CD4-positive, CD25-positive, alpha-beta regulatory T cell (primary cell): Measurements from ENCODE around the gene PHC3. TPM values are rescaled to one million over a fixed set of nuclear protein-coding genes. Genes with fewer than 3 reads are reported as not detected.

Experiments
- ATAC-seq, 2 donors: fragments of 150-1000 bp; cut with Tn5 transposase; one replicate each; pipeline ENCODE4 v1.10.0; 2021; ENCODE audit warnings: low read depth in 2 of 2, moderate number of reproducible peaks in 2 of 2, moderate library complexity in 1 of 2
- DNase-seq, 3 donors: peaks; one replicate each; pipeline versions ENCODE4 v3.0.0 to v3.0.0-alpha.2; 2012 to 2022; ENCODE audit warnings: mixed read lengths in 1 of 3
- H3K27ac ChIP-seq: one replicate; pipeline ENCODE4 v1.7.0; 2013; ENCODE audit warnings: mild to moderate bottlenecking, low read length; ENCODE audit not compliant: insufficient read depth, poor library complexity, severe bottlenecking
- H3K27me3 ChIP-seq: one replicate; pipeline ENCODE4 v1.7.0; 2013; ENCODE audit warnings: low read length; ENCODE audit not compliant: control insufficient read depth, insufficient read depth
- H3K36me3 ChIP-seq: one replicate; pipeline ENCODE4 v1.7.0; 2013; ENCODE audit warnings: mild to moderate bottlenecking, low read length, moderate library complexity; ENCODE audit not compliant: control insufficient read depth, insufficient read depth
- H3K4me1 ChIP-seq: 2 replicates; pipeline ENCODE4 v1.7.0; 2013; ENCODE audit warnings: mild to moderate bottlenecking, low read length; ENCODE audit not compliant: insufficient read depth, control insufficient read depth, poor library complexity, severe bottlenecking
- H3K4me3 ChIP-seq: one replicate; pipeline ENCODE4 v1.7.0; 2013; ENCODE audit warnings: low read depth, mild to moderate bottlenecking, low read length, moderate library complexity
- H3K9me3 ChIP-seq, 2 experiments: 1 replicate in 1 of 2; 2 replicates in 1 of 2; pipeline ENCODE4 v1.7.0; 2013; ENCODE audit warnings: low read length in 2 of 2, mild to moderate bottlenecking in 1 of 2, moderate library complexity in 1 of 2; ENCODE audit not compliant: control insufficient read depth in 2 of 2
- H3K27ac Mint-ChIP-seq, 3 donors: one replicate each; pipeline ENCODE4 v1.8.0; 2020 to 2022; ENCODE audit warnings: mild to moderate bottlenecking in 3 of 3, mixed read lengths in 3 of 3, moderate library complexity in 2 of 3
- H3K27me3 Mint-ChIP-seq: one replicate; pipeline ENCODE4 v1.8.0; 2022; ENCODE audit warnings: mild to moderate bottlenecking, mixed read lengths
- H3K36me3 Mint-ChIP-seq: one replicate; pipeline ENCODE4 v1.8.0; 2020; ENCODE audit warnings: mixed read lengths
- H3K4me1 Mint-ChIP-seq, 4 donors: one replicate each; pipeline ENCODE4 v1.8.0; 2020 to 2022; ENCODE audit warnings: mixed read lengths in 4 of 4, mild to moderate bottlenecking in 1 of 4
- H3K4me3 Mint-ChIP-seq, 4 donors: one replicate each; pipeline ENCODE4 v1.8.0; 2020 to 2022; ENCODE audit warnings: mild to moderate bottlenecking in 4 of 4, mixed read lengths in 4 of 4, moderate library complexity in 3 of 4
- H3K9me3 Mint-ChIP-seq, 7 donors: one replicate each; pipeline ENCODE4 v1.8.0; 2020 to 2022; ENCODE audit warnings: mixed read lengths in 7 of 7, mild to moderate bottlenecking in 3 of 7, moderate library complexity in 2 of 7
- polyA plus RNA-seq, 4 donors: library from polyadenylated mRNA; unstranded; fragments of 300-500 nt; fragmentation: Illumina TruSeq; gene quantifications; one replicate each; pipeline ENCODE4 v1.2.3, GENCODE V29; 2021
- total RNA-seq: library from RNA; stranded (reverse); gene quantifications from one replicate; pipeline ENCODE4 v1.2.3, GENCODE V29; 2022

Gene PHC3
- total and polyA plus RNA-seq, 5 donors from 2014 or later, result 38.5 to 177 (median 42.7) TPM

GRCh38 chr3:170179432-170179831, 2.1 kb downstream of the PHC3 start:
- ATAC-seq, result no peak
- peak overlapping the region; percentile 97 to 99 (median 98) for H3K4me3 Mint-ChIP-seq
- peaks cover 34% of the 10 kb centered on the region for H3K36me3 ChIP-seq
- H3K4me1 ChIP-seq, result peaks cover 60% of the 10 kb centered on the region
- H3K27me3 Mint-ChIP-seq, result peaks cover 4% of the 10 kb centered on the region
- H3K27ac ChIP-seq, result peak overlapping the region; percentile 98
- H3K36me3 Mint-ChIP-seq, result peaks cover 31% of the 10 kb centered on the region
- DNase-seq, result peak in 1 of 3 donors; percentile 11
- H3K27ac Mint-ChIP-seq, result peak overlapping the region; percentile 98 to 100 (median 99)
- H3K4me1 Mint-ChIP-seq, result peaks cover 25 to 52% (median 39%) of the 10 kb centered on the region in 4 donors
- H3K27me3 ChIP-seq, result no peaks in the 10 kb centered on the region
- peak overlapping the region; percentile 96 for H3K4me3 ChIP-seq
- H3K9me3 ChIP-seq, result no peaks in the 10 kb centered on the region
- peaks cover 0 to 2% (median 0%) of the 10 kb centered on the region in 7 donors for H3K9me3 Mint-ChIP-seq

- Mint-ChIP-seq H3K27me3 (peaks cover 4% of the 10 kb centered on the region), H3K4me1 (peaks cover 27 to 54% (median 43%) of the 10 kb centered on the region in 4 donors), H3K9me3 (peaks cover 0 to 2% (median 0%) of the 10 kb centered on the region in 7 donors), H3K27ac (peak overlapping the region; percentile 44 to 76 (median 67)), H3K36me3 (peaks cover 33% of the 10 kb centered on the region), H3K4me3 (peak overlapping the region; percentile 79 to 99 (median 91))
- H3K27ac ChIP-seq, result peak overlapping the region; percentile 98
- H3K4me1 ChIP-seq, result peaks cover 67% of the 10 kb centered on the region
- peak; percentile 67 to 68 for ATAC-seq
- no peaks in the 10 kb centered on the region for H3K9me3 ChIP-seq
- H3K36me3 ChIP-seq, result peaks cover 40% of the 10 kb centered on the region
- DNase-seq, result peak; percentile 34 to 86 (median 71)
- H3K4me3 ChIP-seq, result peak overlapping the region; percentile 96
- no peaks in the 10 kb centered on the region for H3K27me3 ChIP-seq
Observed at GRCh38 chr3:170178651-170179050, 2.9 kb downstream of the PHC3 start.

GRCh38 chr3:170171563-170171962, 10.0 kb downstream of the PHC3 start:
- Mint-ChIP-seq H3K4me1 (peaks cover 33 to 75% (median 61%) of the 10 kb centered on the region in 4 donors), H3K27ac (peak overlapping the region; percentile 39 to 85 (median 83)), H3K4me3 (peak overlapping the region; percentile 44 to 85 (median 64)), H3K9me3 (peaks cover 0 to 2% (median 0%) of the 10 kb centered on the region in 7 donors), H3K27me3 (no peaks in the 10 kb centered on the region), H3K36me3 (peaks cover 50% of the 10 kb centered on the region)
- Histone ChIP-seq H3K27me3 (no peaks in the 10 kb centered on the region), H3K4me1 (peaks cover 50% of the 10 kb centered on the region), H3K9me3 (no peaks in the 10 kb centered on the region), H3K4me3 (peak overlapping the region; percentile 69), H3K36me3 (peaks cover 88% of the 10 kb centered on the region), H3K27ac (peak overlapping the region; percentile 59)
- ATAC-seq (peak in 1 of 2 donors; percentile 37), DNase-seq (peak in 1 of 3 donors; percentile 65)

- no peaks in the 10 kb centered on the region for H3K27me3 ChIP-seq
- Mint-ChIP-seq H3K27ac (peak overlapping the region; percentile 38 to 91 (median 80)), H3K27me3 (no peaks in the 10 kb centered on the region), H3K9me3 (peaks cover 0 to 2% (median 0%) of the 10 kb centered on the region in 7 donors), H3K36me3 (peaks cover 53% of the 10 kb centered on the region), H3K4me1 (peaks cover 44 to 83% (median 63%) of the 10 kb centered on the region in 4 donors), H3K4me3 (peak overlapping the region; percentile 13 to 55 (median 42))
- H3K36me3 ChIP-seq, result peaks cover 81% of the 10 kb centered on the region
- H3K9me3 ChIP-seq, result no peaks in the 10 kb centered on the region
- DNase-seq (no peak), ATAC-seq (no peak)
- peaks cover 44% of the 10 kb centered on the region for H3K4me1 ChIP-seq
- H3K4me3 ChIP-seq, result peak overlapping the region; percentile 41
- H3K27ac ChIP-seq, result no peak overlapping the region
Observed at GRCh38 chr3:170164717-170165116, 16.8 kb downstream of the PHC3 start.

GRCh38 chr3:170163956-170164645, 17.4 kb downstream of the PHC3 start:
- Histone ChIP-seq H3K9me3 (no peaks in the 10 kb centered on the region), H3K36me3 (peaks cover 75% of the 10 kb centered on the region), H3K4me1 (peaks cover 48% of the 10 kb centered on the region), H3K27me3 (no peaks in the 10 kb centered on the region), H3K4me3 (no peak overlapping the region), H3K27ac (peak overlapping the region; percentile 14)
- Mint-ChIP-seq H3K4me1 (peaks cover 48 to 83% (median 63%) of the 10 kb centered on the region in 4 donors), H3K9me3 (no peaks in the 10 kb centered on the region), H3K4me3 (peak overlapping the region; percentile 11 to 45 (median 24)), H3K27ac (peak overlapping the region; percentile 20 to 91 (median 38)), H3K36me3 (peaks cover 53% of the 10 kb centered on the region), H3K27me3 (no peaks in the 10 kb centered on the region)
- DNase-seq (no peak), ATAC-seq (no peak)

GRCh38 chr3:170162630-170163029, 18.9 kb downstream of the PHC3 start:
- peaks cover 52% of the 10 kb centered on the region for H3K4me1 ChIP-seq
- no peak for DNase-seq
- H3K36me3 ChIP-seq, result peaks cover 66% of the 10 kb centered on the region
- H3K27me3 ChIP-seq, result no peaks in the 10 kb centered on the region
- ATAC-seq, result no peak
- H3K4me3 Mint-ChIP-seq, result peak overlapping the region in 3 of 4 donors; percentile 16 to 70 (median 30)
- peaks cover 48 to 81% (median 58%) of the 10 kb centered on the region in 4 donors for H3K4me1 Mint-ChIP-seq
- H3K9me3 Mint-ChIP-seq, result no peaks in the 10 kb centered on the region
- peak overlapping the region; percentile 5 for H3K27ac ChIP-seq
- H3K4me3 ChIP-seq, result no peak overlapping the region
- no peaks in the 10 kb centered on the region for H3K9me3 ChIP-seq
- H3K27ac Mint-ChIP-seq, result peak overlapping the region; percentile 12 to 78 (median 33)
- no peaks in the 10 kb centered on the region for H3K27me3 Mint-ChIP-seq
- H3K36me3 Mint-ChIP-seq, result peaks cover 48% of the 10 kb centered on the region

GRCh38 chr3:170162052-170162451, 19.5 kb downstream of the PHC3 start:
- H3K4me1 Mint-ChIP-seq, result peaks cover 48 to 81% (median 60%) of the 10 kb centered on the region in 4 donors
- H3K36me3 Mint-ChIP-seq, result peaks cover 50% of the 10 kb centered on the region
- Histone ChIP-seq H3K9me3 (no peaks in the 10 kb centered on the region), H3K4me1 (peaks cover 55% of the 10 kb centered on the region), H3K36me3 (peaks cover 63% of the 10 kb centered on the region), H3K27me3 (no peaks in the 10 kb centered on the region), H3K27ac (peak overlapping the region; percentile 5), H3K4me3 (peak overlapping the region; percentile 22)
- H3K27ac Mint-ChIP-seq, result peak overlapping the region; percentile 33 to 78 (median 61)
- H3K27me3 Mint-ChIP-seq, result no peaks in the 10 kb centered on the region
- DNase-seq (no peak), ATAC-seq (no peak)
- H3K9me3 Mint-ChIP-seq, result no peaks in the 10 kb centered on the region
- peak overlapping the region in 2 of 4 donors; percentile 16 to 54 for H3K4me3 Mint-ChIP-seq
